BJ (cell line): Measurements from ENCODE around the gene ATP12A. TPM values are rescaled to one million over a fixed set of nuclear protein-coding genes. Genes with fewer than 3 reads are reported as not detected.

Experiments
- CTCF ChIA-PET: fragments of 350-600 bp; formaldehyde crosslinking; extraction: SDS; loops from one replicate; lab custom pipeline; 2021; ENCODE audit warnings: antibody characterized with exemption, inconsistent platforms; lab: Yijun Ruan, JAX
- POLR2A ChIA-PET: fragments of 300-600 bp; sonication (Branson Sonifier 250); formaldehyde crosslinking; extraction: SDS; loops from one replicate; lab custom pipeline; 2021; ENCODE audit warnings: antibody characterized with exemption; lab: Charles Lee
- DNase-seq: peaks from one replicate; pipeline ENCODE4 v3.0.0-alpha.2; 2011; ENCODE audit warnings: low read depth
- H3K27me3 ChIP-seq: 2 replicates; pipeline ENCODE4 v1.6.0; 2011; ENCODE audit warnings: low read length; ENCODE audit not compliant: control insufficient read depth, insufficient read depth
- H3K36me3 ChIP-seq: 2 replicates; pipeline ENCODE4 v1.5.1; 2011; ENCODE audit warnings: low read length; ENCODE audit not compliant: control insufficient read depth, insufficient read depth
- H3K4me3 ChIP-seq: 2 replicates; pipeline ENCODE4 v1.5.1; 2011; ENCODE audit warnings: low read depth, mild to moderate bottlenecking, control low read depth, low read length
- polyA minus RNA-seq: library from RNA; depleted of rRNA, polyadenylated mRNA; stranded (reverse); fragments of >200 nt; gene quantifications from 2 replicates; pipeline ENCODE4 v1.2.3, GENCODE V29; 2011; rRNA and poly(A)+ RNA removed
- polyA plus RNA-seq: library from polyadenylated mRNA; depleted of rRNA; stranded (reverse); fragments of >200 nt; gene quantifications from 2 replicates; pipeline ENCODE4 v1.2.3, GENCODE V29; 2011; rRNA removed
- TF ChIP-seq, protein P1 (sequence below): IDR thresholded peaks from 2 replicates; pipeline ENCODE4 v1.5.1; 2011; ENCODE audit warnings: low read depth, mild to moderate bottlenecking, control low read depth, inconsistent platforms, low read length, moderate library complexity; ENCODE audit not compliant: insufficient read depth

ATP12A gene
- not detected in 2 replicates for polyA plus RNA-seq
- not detected in 2 replicates for polyA minus RNA-seq

DNA sequence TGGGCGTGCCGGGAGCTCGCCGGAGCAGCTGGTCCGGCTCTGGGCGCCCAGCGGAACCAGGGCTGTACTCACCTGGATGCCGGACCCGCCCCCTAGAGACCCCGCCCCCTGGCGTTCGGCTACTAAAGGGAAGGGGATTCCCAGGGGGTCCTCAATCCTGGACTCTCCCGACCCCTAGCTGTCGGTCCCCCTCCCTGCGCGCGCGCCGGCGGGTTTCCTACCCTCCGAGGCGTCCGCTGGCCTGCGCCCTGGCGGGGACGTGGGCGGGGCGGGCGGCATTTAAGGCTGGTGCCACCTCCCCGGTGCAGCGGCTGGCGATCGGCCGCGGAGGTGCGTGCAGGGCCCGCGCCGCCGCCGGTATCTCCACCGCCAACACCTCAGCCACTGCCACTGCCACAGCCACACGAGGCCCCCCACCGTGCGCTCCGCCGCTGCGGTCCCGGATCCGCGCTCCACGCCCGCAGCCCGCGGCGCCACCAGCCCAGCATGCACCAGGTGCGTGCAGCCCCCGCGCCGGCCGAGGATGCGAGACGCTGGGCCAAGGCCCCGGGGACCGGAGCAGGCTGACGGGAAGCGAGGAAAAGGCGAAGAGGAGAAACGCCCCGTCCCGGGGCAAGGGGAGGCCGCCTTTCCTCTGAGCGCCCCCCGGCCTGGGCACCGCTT is at the start of gene ATP12A:
TSS of gene ATP12A (plus strand) at position 151 of the 663 bp plus-strand sequence. CDS start at position 487, 336 bp downstream.
- peaks cover 18% of the 10 kb centered on the region for H3K27me3 ChIP-seq
- ChIA-PET CTCF (interaction anchor here (0.9 to 2.4 kb wide), 5 partner anchors 8 to 288 kb away, joined by 3 to 6 read pairs (median 3); no protein-coding TSS in a partner anchor), POLR2A (no interaction called here)
- no peaks in the 10 kb centered on the region for H3K36me3 ChIP-seq
- TF ChIP-seq, protein P1, sequence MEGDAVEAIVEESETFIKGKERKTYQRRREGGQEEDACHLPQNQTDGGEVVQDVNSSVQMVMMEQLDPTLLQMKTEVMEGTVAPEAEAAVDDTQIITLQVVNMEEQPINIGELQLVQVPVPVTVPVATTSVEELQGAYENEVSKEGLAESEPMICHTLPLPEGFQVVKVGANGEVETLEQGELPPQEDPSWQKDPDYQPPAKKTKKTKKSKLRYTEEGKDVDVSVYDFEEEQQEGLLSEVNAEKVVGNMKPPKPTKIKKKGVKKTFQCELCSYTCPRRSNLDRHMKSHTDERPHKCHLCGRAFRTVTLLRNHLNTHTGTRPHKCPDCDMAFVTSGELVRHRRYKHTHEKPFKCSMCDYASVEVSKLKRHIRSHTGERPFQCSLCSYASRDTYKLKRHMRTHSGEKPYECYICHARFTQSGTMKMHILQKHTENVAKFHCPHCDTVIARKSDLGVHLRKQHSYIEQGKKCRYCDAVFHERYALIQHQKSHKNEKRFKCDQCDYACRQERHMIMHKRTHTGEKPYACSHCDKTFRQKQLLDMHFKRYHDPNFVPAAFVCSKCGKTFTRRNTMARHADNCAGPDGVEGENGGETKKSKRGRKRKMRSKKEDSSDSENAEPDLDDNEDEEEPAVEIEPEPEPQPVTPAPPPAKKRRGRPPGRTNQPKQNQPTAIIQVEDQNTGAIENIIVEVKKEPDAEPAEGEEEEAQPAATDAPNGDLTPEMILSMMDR: no peak
- DNase-seq: no peak
- no peak within 1 kb of the TSS for H3K4me3 ChIP-seq

DNA sequence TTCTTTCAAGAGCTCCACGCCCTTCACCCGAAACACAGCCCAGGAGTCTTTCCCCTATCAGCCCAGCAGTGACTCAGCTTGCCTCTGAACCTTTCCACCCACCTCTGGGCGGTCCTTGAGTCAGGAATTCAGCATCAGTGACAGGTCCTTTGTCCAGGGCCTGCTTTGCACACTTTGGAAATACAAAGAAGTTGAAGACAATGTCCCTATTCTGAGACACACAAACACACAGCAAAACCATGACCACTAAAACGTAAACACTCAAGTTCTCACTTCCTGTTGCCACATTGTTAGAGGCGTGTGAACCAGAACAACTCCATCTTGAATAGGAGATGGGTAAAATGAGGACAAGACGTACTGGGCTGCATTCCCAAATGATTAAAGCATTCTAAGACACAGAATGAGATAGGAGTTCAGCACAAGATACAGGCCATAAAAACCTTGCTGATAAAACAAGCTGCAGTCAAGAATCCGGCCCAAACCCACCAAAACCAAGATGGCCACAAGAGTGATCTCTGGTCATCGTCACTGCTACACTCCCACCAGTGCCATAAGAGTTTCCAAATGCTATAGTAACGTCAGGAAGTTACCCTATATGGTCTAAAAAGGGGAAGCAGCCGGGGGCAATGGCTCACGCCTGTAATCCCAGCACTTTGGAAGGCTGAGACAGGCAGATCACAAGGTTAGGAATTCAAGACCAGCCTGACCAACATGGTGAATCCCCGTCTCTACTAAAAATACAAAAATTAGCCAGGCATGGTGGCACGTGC is 49.2 kb upstream of the ATP12A start:
- ChIA-PET POLR2A (no interaction called here), CTCF (interaction anchor here (0.9 to 1.1 kb wide), 2 partner anchors 15 to 41 kb away, joined by 3 read pairs; no protein-coding TSS in a partner anchor)
- Histone ChIP-seq H3K36me3 (no peaks in the 10 kb centered on the region), H3K4me3 (no peak overlapping the region), H3K27me3 (no peaks in the 10 kb centered on the region)
- no peak for DNase-seq
- TF ChIP-seq, protein P1: no peak

DNA sequence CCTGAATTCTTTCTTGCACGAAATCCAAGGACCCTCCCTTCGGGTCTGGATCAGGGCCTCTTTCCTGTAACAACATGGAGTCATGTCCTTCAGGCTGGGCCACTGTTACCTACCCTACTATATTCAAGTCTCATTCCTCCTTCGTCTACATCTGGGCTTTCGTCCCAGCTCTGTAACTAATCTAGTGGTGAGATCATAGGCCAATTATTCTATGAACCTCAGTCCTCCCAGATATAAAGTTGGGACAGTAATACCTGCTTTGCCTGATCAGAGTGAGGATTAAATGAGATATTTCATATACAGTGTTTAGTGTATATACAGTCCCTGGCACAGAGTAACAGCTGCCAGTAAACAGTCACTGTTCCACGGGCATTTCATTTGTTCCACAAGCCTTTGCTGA is 48.3 kb upstream of the ATP12A start:
- DNase-seq: no peak
- ChIA-PET POLR2A (no interaction called here), CTCF (interaction anchor here (0.9 to 1.8 kb wide), 2 partner anchors 10 to 14 kb away, joined by 3 to 4 read pairs; no protein-coding TSS in a partner anchor)
- Histone ChIP-seq H3K36me3 (no peaks in the 10 kb centered on the region), H3K4me3 (no peak overlapping the region), H3K27me3 (no peaks in the 10 kb centered on the region)
- TF ChIP-seq, protein P1: no peak

DNA sequence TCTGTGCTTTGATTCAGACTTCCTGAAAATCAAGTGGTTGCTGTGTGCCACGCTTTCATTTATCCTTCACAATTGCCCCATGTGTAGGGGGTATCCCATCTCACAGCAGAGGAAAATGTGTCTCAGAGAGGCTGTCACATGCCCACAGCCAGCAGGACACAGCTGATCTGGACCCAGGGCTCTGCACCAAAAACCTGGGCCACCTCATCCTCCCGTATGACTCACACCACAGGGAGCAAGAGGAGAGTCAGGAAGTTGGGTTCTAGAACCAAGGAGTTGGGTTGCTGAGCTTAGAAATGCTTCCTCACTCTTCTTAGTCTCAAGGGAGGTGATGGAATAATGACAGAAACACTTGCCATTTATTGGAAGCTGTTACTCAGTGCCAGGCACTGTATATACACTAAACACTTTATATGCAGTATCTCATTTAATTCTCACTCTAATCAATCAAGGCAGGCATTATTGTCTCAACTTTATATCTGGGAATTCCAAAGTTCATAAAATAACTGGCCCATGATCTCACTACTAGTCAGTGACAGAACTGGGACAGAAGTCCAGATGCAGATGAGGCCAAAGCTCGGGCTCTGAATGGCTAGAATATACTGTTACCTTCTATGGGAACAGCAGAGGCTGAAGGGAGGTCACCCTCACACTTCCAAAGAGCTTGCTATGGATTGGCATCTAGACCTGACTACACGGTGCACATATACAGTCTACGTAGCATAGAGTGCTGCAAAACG is 47.7 kb upstream of the ATP12A start:
- DNase-seq: no peak
- POLR2A ChIA-PET: no interaction called here
- CTCF ChIA-PET: interaction anchor here (0.9 to 1.8 kb wide), 2 partner anchors 9 to 13 kb away, joined by 3 to 4 read pairs; no protein-coding TSS in a partner anchor

More for the DNA sequence above, 47.7 kb upstream of the ATP12A start:
- H3K36me3 ChIP-seq: no peaks in the 10 kb centered on the region
- no peak overlapping the region for H3K4me3 ChIP-seq
- no peaks in the 10 kb centered on the region for H3K27me3 ChIP-seq
- TF ChIP-seq, protein P1: no peak
